Right atrium auricular region (tissue), 2 donors: Measurements from ENCODE around the gene BDKRB2. TPM values are rescaled to one million over a fixed set of nuclear protein-coding genes. Genes with fewer than 3 reads are reported as not detected.

Source experiments
- DNase-seq: peaks from one replicate; pipeline ENCODE4 v3.0.0-alpha.2; 2019; ENCODE audit warnings: low spot score
- H3K27ac ChIP-seq, 2 donors: fragments of 200-600 bp; sonication (generic); 1 replicate in 1 of 2; 2 replicates in 1 of 2; pipeline ENCODE4 v1.5.1; 2016 to 2019
- H3K27me3 ChIP-seq, 2 donors: fragments of 200-600 bp; sonication (generic); one replicate each; pipeline versions ENCODE4 v1.5.1 to v1.6.0; 2017 to 2019
- H3K36me3 ChIP-seq: fragments of 200-600 bp; sonication (generic); one replicate; pipeline ENCODE4 v1.5.1; 2016
- H3K4me1 ChIP-seq, 2 donors: fragments of 200-600 bp; sonication (generic); one replicate each; pipeline versions ENCODE4 v1.5.1 to v1.6.0; 2017 to 2019
- H3K4me3 ChIP-seq, 2 donors: fragments of 200-600 bp; sonication (generic); 1 replicate in 1 of 2; 2 replicates in 1 of 2; pipeline ENCODE4 v1.5.1; 2017 to 2019; ENCODE audit warnings: mild to moderate bottlenecking in 1 of 2, moderate library complexity in 1 of 2
- H3K9me3 ChIP-seq, 2 donors: fragments of 200-600 bp; sonication (generic); one replicate each; pipeline ENCODE4 v1.5.1; 2019
- CTCF ChIP-seq, 2 donors: fragments of 200-600 bp; sonication (generic); IDR thresholded peaks; one replicate each; pipeline ENCODE4 v1.5.1; 2019; ENCODE audit warnings: antibody characterized with exemption in 2 of 2
- total RNA-seq, 2 donors: library from RNA; depleted of rRNA; stranded (reverse); fragments of >200 nt; gene quantifications; one replicate each; pipeline ENCODE4 v1.1.0, GENCODE V29; 2016

The BDKRB2 gene
- total RNA-seq, 2 donors from 2014 or later = 1.7 to 2.9 TPM

- Histone ChIP-seq H3K4me3 (no peak overlapping the region), H3K36me3 (no peaks in the 10 kb centered on the region), H3K27ac (no peak overlapping the region), H3K9me3 (peaks cover 0 to 17% of the 10 kb centered on the region in 2 donors), H3K27me3 (no peaks in the 10 kb centered on the region), H3K4me1 (no peaks in the 10 kb centered on the region)
- no peak for TF ChIP-seq CTCF (IDR thresholded peaks at IDR 0.05)
- DNase-seq = no peak
Measured at GRCh38 chr14:96257900-96258299, 53.3 kb downstream of the BDKRB2 start.

GRCh38 chr14:96260341-96260821 is 55.7 kb downstream of the BDKRB2 start:
- no peaks in the 10 kb centered on the region for H3K4me1 ChIP-seq
- no peak for TF ChIP-seq CTCF (IDR thresholded peaks at IDR 0.05)
- DNase-seq = no peak
- no peaks in the 10 kb centered on the region for H3K27me3 ChIP-seq
- no peak overlapping the region for H3K27ac ChIP-seq
- no peak overlapping the region for H3K4me3 ChIP-seq
- H3K9me3 ChIP-seq = peaks cover 0 to 17% of the 10 kb centered on the region in 2 donors
- no peaks in the 10 kb centered on the region for H3K36me3 ChIP-seq

- peaks cover 0 to 17% of the 10 kb centered on the region in 2 donors for H3K9me3 ChIP-seq
- no peak for DNase-seq
- no peaks in the 10 kb centered on the region for H3K27me3 ChIP-seq
- H3K4me1 ChIP-seq = no peaks in the 10 kb centered on the region
- H3K27ac ChIP-seq = no peak overlapping the region
- no peak for TF ChIP-seq CTCF (IDR thresholded peaks at IDR 0.05)
- no peaks in the 10 kb centered on the region for H3K36me3 ChIP-seq
- H3K4me3 ChIP-seq = no peak overlapping the region
Measured at GRCh38 chr14:96261053-96261452, 56.4 kb downstream of the BDKRB2 start.

DNA sequence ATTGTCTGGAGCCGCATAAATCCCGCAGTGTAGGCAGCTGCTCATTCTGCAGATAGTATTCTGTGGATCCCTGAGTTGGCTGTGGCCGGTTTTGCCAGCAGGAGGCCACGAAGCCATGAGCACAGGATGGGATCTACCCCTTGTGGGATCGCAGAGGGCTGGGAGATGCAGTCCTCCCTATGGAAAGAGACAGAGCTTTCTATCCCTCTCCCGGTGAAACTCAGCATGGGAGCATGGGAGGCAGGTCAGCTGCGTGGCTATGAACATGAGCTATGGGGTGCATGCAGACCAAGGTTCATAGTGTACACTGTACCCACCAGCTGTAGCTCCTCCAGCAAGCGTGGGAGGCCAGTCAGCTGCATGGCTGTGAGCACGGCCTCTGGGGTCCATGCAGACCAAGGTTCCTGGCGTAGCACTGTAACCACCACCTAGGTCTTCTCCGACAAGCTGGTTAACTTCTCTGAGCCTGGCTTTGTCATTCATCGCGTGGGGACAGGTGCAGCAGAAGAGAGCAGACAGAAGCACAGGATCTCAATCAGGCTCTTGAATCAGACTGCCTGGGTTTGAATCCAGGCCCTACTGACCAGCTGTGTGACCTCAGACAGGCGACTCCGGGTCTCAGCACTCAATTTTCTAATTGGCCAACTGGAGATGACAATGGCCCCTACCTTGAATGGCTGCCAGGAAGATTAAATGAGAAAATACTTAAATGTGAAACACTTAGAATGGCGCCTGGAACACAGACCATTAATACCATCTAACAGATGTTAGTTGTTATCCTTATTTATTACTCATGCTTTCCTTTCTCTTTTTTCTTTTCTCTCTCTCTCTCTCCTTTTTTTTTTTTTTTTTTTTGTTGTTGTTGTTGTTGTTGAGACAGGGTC is 57.4 kb downstream of the BDKRB2 start:
- H3K4me3 ChIP-seq = no peak overlapping the region
- no peak for TF ChIP-seq CTCF (IDR thresholded peaks at IDR 0.05)
- no peak for DNase-seq
- no peaks in the 10 kb centered on the region for H3K27me3 ChIP-seq
- no peaks in the 10 kb centered on the region for H3K4me1 ChIP-seq
- H3K9me3 ChIP-seq = peaks cover 0 to 17% of the 10 kb centered on the region in 2 donors
- no peak overlapping the region for H3K27ac ChIP-seq
- no peaks in the 10 kb centered on the region for H3K36me3 ChIP-seq

DNA sequence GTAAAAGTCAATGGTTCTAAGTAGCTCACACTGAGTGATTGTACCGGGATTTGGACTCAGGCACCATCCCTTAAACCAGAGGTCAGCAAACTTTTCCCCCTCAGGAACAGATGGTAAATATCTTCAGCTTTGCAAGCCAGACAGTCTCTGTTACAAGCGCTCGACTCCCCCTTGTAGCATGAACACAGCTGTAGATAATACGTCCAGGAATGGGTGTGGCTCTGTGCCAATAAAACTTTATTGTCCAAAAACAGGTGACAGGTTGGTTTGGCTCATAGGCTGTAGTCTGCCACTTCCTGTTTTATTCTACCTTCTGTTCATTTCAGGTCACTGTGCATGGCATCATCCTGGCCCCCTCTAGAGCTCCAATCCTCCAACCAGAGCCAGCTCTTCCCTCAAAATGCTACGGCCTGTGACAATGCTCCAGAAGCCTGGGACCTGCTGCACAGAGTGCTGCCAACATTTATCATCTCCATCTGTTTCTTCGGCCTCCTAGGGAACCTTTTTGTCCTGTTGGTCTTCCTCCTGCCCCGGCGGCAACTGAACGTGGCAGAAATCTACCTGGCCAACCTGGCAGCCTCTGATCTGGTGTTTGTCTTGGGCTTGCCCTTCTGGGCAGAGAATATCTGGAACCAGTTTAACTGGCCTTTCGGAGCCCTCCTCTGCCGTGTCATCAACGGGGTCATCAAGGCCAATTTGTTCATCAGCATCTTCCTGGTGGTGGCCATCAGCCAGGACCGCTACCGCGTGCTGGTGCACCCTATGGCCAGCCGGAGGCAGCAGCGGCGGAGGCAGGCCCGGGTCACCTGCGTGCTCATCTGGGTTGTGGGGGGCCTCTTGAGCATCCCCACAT is 58.9 kb downstream of the BDKRB2 start:
- H3K4me1 ChIP-seq = no peaks in the 10 kb centered on the region
- no peak overlapping the region for H3K27ac ChIP-seq
- DNase-seq = no peak
- H3K27me3 ChIP-seq = no peaks in the 10 kb centered on the region
- H3K9me3 ChIP-seq = peaks cover 0 to 17% of the 10 kb centered on the region in 2 donors
- no peaks in the 10 kb centered on the region for H3K36me3 ChIP-seq
- TF ChIP-seq CTCF (IDR thresholded peaks at IDR 0.05) = no peak
- H3K4me3 ChIP-seq = no peak overlapping the region
